ENCODE data around the gene POU6F2.

Gene POU6F2

GRCh38 chr7:39415091-39415787 is 437.5 kb downstream of the POU6F2 start:
- no peak for DNase-seq

- no peak for DNase-seq
These were observed 439.2 kb downstream of the POU6F2 start for GRCh38 chr7:39416866-39417265.

DNA sequence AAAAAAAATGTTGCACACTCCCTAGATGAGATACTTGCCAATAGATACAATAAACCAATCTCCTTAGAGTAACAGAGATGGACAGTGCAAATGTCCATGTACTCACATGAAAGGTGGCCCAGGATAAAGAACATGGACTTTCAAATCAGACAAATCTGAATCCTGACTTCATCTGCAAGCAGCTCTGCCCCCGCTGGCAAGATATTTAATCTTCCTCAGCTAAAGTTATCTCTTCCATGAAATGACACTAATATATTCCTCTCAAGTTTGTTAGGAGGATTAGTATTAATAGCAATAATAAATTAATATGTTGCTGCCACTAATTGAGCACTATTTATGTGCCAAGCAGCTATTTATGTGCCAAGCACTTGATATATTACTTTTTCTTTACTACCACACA is 439.9 kb downstream of the POU6F2 start:
- DNase-seq = no peak

DNA sequence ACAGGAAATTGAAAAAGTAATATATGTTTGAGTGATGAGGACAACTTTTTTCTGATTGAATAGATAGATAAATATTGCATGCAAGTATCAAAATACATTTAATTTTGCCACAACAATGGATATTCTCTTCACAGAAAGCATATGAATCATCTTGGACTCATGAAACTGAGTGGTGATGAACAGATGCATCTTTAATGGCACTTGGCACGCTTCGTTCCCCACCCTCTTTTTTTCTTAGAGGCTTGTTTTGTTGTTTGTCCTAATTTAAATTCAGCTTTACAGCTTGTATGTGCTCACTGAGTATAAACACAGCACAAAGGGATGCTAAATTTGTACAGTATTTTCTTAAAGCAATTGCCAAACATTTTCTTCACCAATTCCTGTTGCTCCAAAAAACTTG is 443.5 kb downstream of the POU6F2 start:
- no peak for DNase-seq

- no peak for DNase-seq
These were observed 444.0 kb downstream of the POU6F2 start for GRCh38 chr7:39421661-39422060.

- no peak for DNase-seq
These were observed 450.5 kb downstream of the POU6F2 start for GRCh38 chr7:39428221-39428620.

- DNase-seq = no peak
These were observed 451.7 kb downstream of the POU6F2 start for GRCh38 chr7:39429421-39429820.

GRCh38 chr7:39430441-39430840 is 452.7 kb downstream of the POU6F2 start:
- no peak for DNase-seq

DNA sequence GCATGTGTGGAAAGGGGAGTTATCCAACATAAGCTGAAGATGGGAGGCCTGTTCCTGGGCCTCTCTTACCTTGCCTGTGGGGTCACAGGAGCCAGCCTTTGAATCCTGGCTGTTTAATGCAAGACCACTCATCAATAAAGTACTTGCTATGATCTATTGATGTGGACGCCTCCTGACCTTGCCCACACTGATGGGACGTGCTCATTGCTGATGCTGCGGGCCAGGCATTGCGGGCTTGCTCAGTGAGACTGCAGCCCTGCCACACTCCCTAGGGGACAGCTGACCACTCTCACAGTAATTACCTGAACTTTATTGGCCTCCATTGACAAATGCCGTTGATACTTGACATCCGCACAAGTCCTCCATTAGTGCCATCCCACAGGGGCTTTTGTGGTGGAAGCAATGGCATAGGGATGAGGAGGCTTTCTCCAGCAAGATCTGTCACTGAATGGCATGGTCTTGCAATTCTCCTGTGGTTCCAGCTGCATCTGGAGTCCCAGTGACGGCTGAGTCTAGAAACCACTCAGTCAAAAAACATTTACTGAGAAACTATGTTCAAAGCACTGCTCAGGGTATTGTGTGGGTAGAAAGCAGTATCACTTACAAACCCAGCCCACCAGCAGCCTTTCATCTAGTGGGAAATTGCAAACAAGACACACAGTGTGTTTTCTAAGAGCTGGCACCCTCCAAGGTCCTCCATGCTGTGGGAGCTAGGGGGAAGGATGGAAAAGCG is 453.4 kb downstream of the POU6F2 start:
- DNase-seq = no peak

GRCh38 chr7:39432368-39432767 is 454.7 kb downstream of the POU6F2 start:
- DNase-seq = no peak

GRCh38 chr7:39432807-39433416 is 455.2 kb downstream of the POU6F2 start:
- DNase-seq = no peak

GRCh38 chr7:39433550-39433949 is 455.8 kb downstream of the POU6F2 start:
- DNase-seq = no peak

DNA sequence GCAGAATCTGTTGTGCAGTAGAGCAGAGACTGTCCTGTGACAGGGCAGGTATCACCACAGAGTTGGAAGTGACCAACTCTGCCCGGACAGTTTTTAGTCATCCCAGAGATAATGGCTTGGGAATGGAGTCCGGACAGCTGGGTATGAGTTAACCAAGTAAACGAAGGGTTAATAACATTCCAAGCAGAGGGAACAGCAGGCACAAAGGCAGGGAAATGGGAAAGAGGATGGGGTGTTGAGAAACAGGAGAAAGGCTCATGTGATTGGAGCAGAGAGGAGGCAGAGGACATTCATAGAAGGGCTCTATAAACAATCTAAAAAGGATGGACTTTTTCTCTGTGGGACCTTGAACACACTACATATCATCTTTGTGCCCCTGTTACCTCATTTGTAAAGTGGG is 456.3 kb downstream of the POU6F2 start:
- no peak for DNase-seq

DNA sequence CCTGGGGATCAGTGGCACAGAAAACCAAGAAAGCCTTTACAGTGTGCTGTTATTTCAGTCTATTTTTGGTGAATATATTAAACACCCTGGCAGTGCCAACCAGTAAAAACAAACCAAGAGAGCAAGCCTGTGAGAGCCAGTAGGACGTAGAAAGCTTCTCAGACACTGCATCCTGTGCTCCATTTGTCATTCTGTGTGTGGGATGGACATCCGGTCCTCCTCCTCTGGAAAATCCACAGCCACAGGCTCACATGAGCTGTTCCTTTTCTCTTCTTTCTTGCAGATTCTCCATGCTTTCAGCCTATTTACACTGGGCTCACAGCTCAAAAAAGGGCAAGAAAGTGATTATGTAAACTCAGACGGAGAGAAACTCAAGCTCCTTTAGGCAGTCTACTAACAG is 468.8 kb downstream of the POU6F2 start:
- DNase-seq = no peak

GRCh38 chr7:39451901-39452300 is 474.2 kb downstream of the POU6F2 start:
- DNase-seq = no peak

DNA sequence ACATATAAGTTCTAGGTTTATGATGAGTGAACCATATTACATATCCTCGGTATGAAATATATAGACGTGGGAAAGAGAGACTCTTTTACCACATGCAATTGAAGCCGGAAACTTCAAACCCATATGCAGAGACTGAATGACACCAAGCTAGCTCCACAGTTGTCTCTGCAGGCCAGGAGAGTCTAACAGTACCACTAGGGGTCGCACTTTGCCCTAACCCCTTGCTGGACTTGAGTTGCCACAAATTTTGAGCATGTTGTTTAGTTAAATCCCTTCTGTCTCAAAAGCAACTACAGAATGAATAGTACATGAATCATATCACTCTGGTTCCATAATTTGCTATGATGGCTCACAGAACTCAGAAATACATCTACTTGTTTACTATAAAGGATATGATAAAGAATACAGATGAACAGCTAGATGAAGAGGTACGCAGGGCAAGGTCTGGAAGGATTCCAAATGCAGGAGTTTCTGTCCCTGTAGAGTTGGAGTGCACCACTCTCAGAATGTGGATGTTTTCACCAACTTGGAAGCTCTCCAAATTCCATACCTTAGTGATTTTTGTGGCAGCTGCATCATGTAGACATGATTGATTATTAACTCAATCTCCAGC is 476.1 kb downstream of the POU6F2 start:
- peak in 3 of 4 experiments; percentile 3 to 11 (median 3) for DNase-seq

GRCh38 chr7:39458061-39458745 is 480.5 kb downstream of the POU6F2 start:
- no peak for DNase-seq

DNA sequence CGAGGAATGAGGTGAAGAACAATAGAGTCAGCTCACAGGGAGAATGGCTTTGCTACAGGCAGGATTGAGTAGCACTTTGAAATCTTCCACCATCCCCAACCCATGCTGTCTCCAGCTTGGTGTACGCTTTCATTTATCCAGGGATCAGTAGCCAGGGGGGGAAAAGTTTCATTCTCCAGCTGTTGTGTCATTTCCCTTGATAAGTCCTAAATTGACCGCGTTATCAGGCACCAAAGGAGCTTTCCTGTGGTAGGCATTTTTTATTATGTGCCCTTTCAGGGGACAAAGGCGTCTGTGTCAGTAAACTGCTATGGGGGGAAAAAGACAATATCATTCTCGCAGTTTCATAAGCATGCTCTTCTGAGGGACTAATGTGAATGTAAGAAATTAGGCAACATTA is 481.9 kb downstream of the POU6F2 start:
- no peak for DNase-seq

DNA sequence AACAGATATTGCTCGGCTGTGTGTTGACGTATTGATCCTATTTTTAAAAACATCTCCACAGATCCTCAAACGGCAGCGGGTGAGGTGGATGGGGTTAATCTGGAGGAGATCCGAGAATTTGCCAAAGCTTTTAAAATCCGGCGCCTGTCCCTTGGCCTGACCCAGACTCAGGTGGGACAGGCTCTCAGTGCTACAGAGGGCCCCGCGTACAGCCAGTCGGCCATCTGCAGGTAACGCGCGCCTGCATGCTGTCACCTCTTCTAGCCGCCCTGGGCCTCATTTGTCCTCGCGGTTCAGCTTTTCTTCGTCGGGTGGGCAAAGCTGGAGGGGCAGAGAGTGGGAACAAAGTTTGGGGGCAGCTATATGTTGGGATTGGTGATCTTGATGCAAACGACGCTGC is 482.8 kb downstream of the POU6F2 start:
- DNase-seq = no peak

GRCh38 chr7:39461263-39461820 is 483.6 kb downstream of the POU6F2 start:
- DNase-seq = no peak

GRCh38 chr7:39463252-39463651 is 485.5 kb downstream of the POU6F2 start:
- no peak for DNase-seq

DNA sequence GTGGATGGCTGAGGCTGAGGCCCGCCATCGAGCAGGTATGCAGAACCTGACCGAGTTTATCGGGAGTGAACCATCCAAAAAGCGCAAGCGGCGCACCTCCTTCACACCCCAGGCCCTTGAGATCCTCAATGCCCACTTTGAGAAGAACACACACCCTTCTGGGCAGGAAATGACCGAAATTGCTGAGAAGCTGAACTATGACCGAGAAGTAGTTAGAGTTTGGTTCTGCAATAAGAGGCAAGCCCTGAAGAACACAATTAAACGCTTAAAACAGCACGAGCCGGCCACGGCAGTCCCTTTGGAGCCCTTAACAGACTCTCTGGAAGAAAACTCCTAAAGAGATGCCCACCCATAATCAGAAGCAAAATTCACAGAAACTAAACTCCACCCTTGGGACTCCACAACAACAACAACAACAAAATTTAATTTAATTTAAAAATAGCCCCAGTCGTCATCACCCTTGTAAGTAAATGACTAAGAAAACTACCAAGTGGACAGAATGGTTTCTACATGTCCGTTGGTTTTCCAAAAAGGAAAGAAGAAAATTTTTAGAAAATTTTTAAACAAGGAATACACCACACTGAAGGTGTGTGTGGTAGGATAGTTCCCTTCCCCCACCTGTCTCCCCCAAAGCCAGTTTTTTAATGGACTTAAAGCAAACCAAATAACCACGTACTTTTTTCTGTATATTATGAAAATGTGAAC is 486.8 kb downstream of the POU6F2 start:
- DNase-seq = no peak
